Colonic mucosa (tissue), 4 donors: ENCODE data around the gene LLGL1. TPM values are rescaled to one million over a fixed set of nuclear protein-coding genes. Genes with fewer than 3 reads are reported as not detected.

Experiments used
- DNase-seq: peaks from one replicate; pipeline ENCODE4 v3.0.0-alpha.2; 2020
- H3K27ac ChIP-seq: fragments of 200-600 bp; one replicate; pipeline ENCODE4 v1.8.0; 2021
- H3K27me3 ChIP-seq: fragments of 200-600 bp; one replicate; pipeline ENCODE4 v1.8.0; 2021
- H3K36me3 ChIP-seq: fragments of 200-600 bp; one replicate; pipeline ENCODE4 v1.8.0; 2021
- H3K4me1 ChIP-seq: fragments of 200-600 bp; one replicate; pipeline ENCODE4 v1.8.0; 2021; ENCODE audit warnings: mild to moderate bottlenecking
- H3K4me3 ChIP-seq: fragments of 200-600 bp; one replicate; pipeline ENCODE4 v1.8.0; 2021
- H3K9ac ChIP-seq, 2 donors: one replicate each; pipeline ENCODE4 v1.7.0; 2013; ENCODE audit warnings: control low read depth in 2 of 2, low read depth in 2 of 2, low read length in 2 of 2
- H3K9me3 ChIP-seq: fragments of 200-600 bp; one replicate; pipeline ENCODE4 v1.8.0; 2021
- CTCF ChIP-seq: fragments of 200-600 bp; IDR thresholded peaks from one replicate; pipeline ENCODE4 v1.8.0; 2022; ENCODE audit warnings: antibody characterized with exemption, mild to moderate bottlenecking
- intact Hi-C: fragments of 100-400 bp; cut with DNase I; formaldehyde crosslinking; loops from one replicate; pipeline ENCODE4 v1.14.1; 2022
- total RNA-seq, 2 donors: library from RNA; stranded (reverse); fragmentation: NEBNext Ultra II Directional in 1 of 2; extraction: Animal tissue kit (Norgen Biotek cat#: 25700) in 1 of 2; gene quantifications; one replicate each; pipeline ENCODE4 v1.2.1, GENCODE V29; 2021
- donor health status: healthy.
- donor health status: DM: no; HTN: no; CAD: no.
- donor health status: DM: no; HTN: no; CAD: no.

The LLGL1 gene
- 10 to 100 TPM in 1 of 2 donors, 1 to 10 TPM in 1; 7.8 to 13.1 TPM for total RNA-seq

- no peaks in the 10 kb centered on the region for H3K27me3 ChIP-seq
- peaks cover 3% of the 10 kb centered on the region for H3K4me1 ChIP-seq
- H3K36me3 ChIP-seq: no peaks in the 10 kb centered on the region
- no peaks in the 10 kb centered on the region for H3K9me3 ChIP-seq
- H3K9ac ChIP-seq: peak within 1 kb of the TSS; percentile 72 to 86
- peak within 1 kb of the TSS; percentile 57 for H3K4me3 ChIP-seq
- intact Hi-C loops: no loop called here
- no peak within 1 kb of the TSS for H3K27ac ChIP-seq
- no peak for TF ChIP-seq CTCF
- peak; percentile 96 for DNase-seq
Measured at GRCh38 chr17:18225121-18225641, at the start of gene LLGL1. Gene LLGL1, plus strand, starts transcription at chr17:18225635. Its CDS starts 48 bp downstream, at chr17:18225683.

GRCh38 chr17:18176176-18176575 is 49.3 kb upstream of the LLGL1 start:
- Histone ChIP-seq H3K36me3 (no peaks in the 10 kb centered on the region), H3K4me3 (no peak overlapping the region), H3K9me3 (no peaks in the 10 kb centered on the region), H3K27ac (no peak overlapping the region), H3K27me3 (no peaks in the 10 kb centered on the region), H3K4me1 (no peaks in the 10 kb centered on the region), H3K9ac (no peak overlapping the region)
- no peak for DNase-seq
- TF ChIP-seq CTCF: no peak
- intact Hi-C loops: no loop called here

GRCh38 chr17:18177133-18177532 is 48.3 kb upstream of the LLGL1 start:
- no peak for TF ChIP-seq CTCF

GRCh38 chr17:18177722-18178121 is 47.7 kb upstream of the LLGL1 start:
- no peak overlapping the region for H3K9ac ChIP-seq
- no peak for TF ChIP-seq CTCF

More at GRCh38 chr17:18177133-18177532, 48.3 kb upstream of the LLGL1 start:
- H3K27ac ChIP-seq: no peak overlapping the region
- H3K27me3 ChIP-seq: no peaks in the 10 kb centered on the region
- no peak overlapping the region for H3K9ac ChIP-seq
- H3K9me3 ChIP-seq: no peaks in the 10 kb centered on the region
- no peak overlapping the region for H3K4me3 ChIP-seq
- intact Hi-C loops: no loop called here
- no peak for DNase-seq
- peaks cover 6% of the 10 kb centered on the region for H3K4me1 ChIP-seq
- no peaks in the 10 kb centered on the region for H3K36me3 ChIP-seq

GRCh38 chr17:18179196-18179595 is 46.2 kb upstream of the LLGL1 start:
- Histone ChIP-seq H3K36me3 (no peaks in the 10 kb centered on the region), H3K9me3 (no peaks in the 10 kb centered on the region), H3K27ac (no peak overlapping the region), H3K27me3 (no peaks in the 10 kb centered on the region), H3K4me1 (peaks cover 11% of the 10 kb centered on the region), H3K9ac (no peak overlapping the region), H3K4me3 (no peak overlapping the region)
- no peak for TF ChIP-seq CTCF
- no peak for DNase-seq
- intact Hi-C loops: no loop called here

More at GRCh38 chr17:18177722-18178121, 47.7 kb upstream of the LLGL1 start:
- Histone ChIP-seq H3K36me3 (no peaks in the 10 kb centered on the region), H3K9me3 (no peaks in the 10 kb centered on the region), H3K4me3 (no peak overlapping the region), H3K27ac (no peak overlapping the region), H3K27me3 (no peaks in the 10 kb centered on the region), H3K4me1 (peaks cover 11% of the 10 kb centered on the region)
- no peak for DNase-seq
- intact Hi-C loops: no loop called here
